Measurements from ENCODE around the gene TANGO2. TPM values are rescaled to one million over a fixed set of nuclear protein-coding genes. Genes with fewer than 3 reads are reported as not detected.

Gene TANGO2
- total and polyA plus RNA-seq, 2 of the 8 experiments (the other 6 are each of a cell fraction or from before 2014, with no cell fraction given): 10.1 to 18.4 TPM

- TF ChIP-seq SUZ12 (IDR thresholded peaks at IDR 0.05; ENCODE audit: low read length) (no peak), ASH2L (IDR thresholded peaks at IDR 0.05; ENCODE audit: low read length) (peak; percentile 47), BRCA1 (IDR thresholded peaks at IDR 0.05; ENCODE audit: low read depth, low read length) (no peak), SIRT6 (IDR thresholded peaks at IDR 0.05; ENCODE audit: low read length) (no peak), SAP30 (IDR thresholded peaks at IDR 0.05; ENCODE audit: insufficient read depth, insufficient replicate concordance, low read length) (no peak), KDM4A (IDR thresholded peaks at IDR 0.05; ENCODE audit: low read depth, low read length, severe bottlenecking) (no peak), BACH1 (IDR thresholded peaks at IDR 0.05; ENCODE audit: low read length) (no peak), SP4 (IDR thresholded peaks at IDR 0.05; ENCODE audit: low read length) (no peak), E2F6 (IDR thresholded peaks at IDR 0.05) (no peak), RAD21 (IDR thresholded peaks at IDR 0.05 in 1 of 2, conservative IDR thresholded peaks at IDR 0.05 in 1 of 2; ENCODE audit: low read depth in 2 of 2, low read length in 2 of 2) (no peak), FOSL1 (IDR thresholded peaks at IDR 0.05; ENCODE audit: insufficient read depth, low read depth, low read length) (no peak), PHF8 (conservative IDR thresholded peaks at IDR 0.05; ENCODE audit: low read depth, low read length) (peak; percentile 76)
Observed at GRCh38 chr22:19986410-19987341, 34.2 kb upstream of the TANGO2 start (continued).

All from H1 (cell line).